ENCODE measurements around the gene SATB1.
"Not testable (repeated sequence)": the region's sequence is repeated elsewhere in the genome, so short reads cannot be mapped to it uniquely, and the experiment has no call there.

The SATB1 gene

GRCh38 chr3:18337231-18337630 lies 87.9 kb downstream of the SATB1 start:
- no peaks in the 10 kb centered on the region for H3K27me3 ChIP-seq (ENCODE audit: insufficient read depth, low read depth)
- no peak overlapping the region for H3K27ac ChIP-seq
- H3K36me3 ChIP-seq (ENCODE audit: insufficient read depth) = no peaks in the 10 kb centered on the region
- no peaks in the 10 kb centered on the region for H3K4me1 ChIP-seq (ENCODE audit: low read depth, poor library complexity, severe bottlenecking)
- H3K4me2 ChIP-seq = no peak overlapping the region
- no peaks in the 10 kb centered on the region for H4K20me1 ChIP-seq (ENCODE audit: insufficient read depth)
- no peaks in the 10 kb centered on the region for H3K79me2 ChIP-seq (ENCODE audit: insufficient read depth, low read depth)
- TF ChIP-seq, protein P1, sequence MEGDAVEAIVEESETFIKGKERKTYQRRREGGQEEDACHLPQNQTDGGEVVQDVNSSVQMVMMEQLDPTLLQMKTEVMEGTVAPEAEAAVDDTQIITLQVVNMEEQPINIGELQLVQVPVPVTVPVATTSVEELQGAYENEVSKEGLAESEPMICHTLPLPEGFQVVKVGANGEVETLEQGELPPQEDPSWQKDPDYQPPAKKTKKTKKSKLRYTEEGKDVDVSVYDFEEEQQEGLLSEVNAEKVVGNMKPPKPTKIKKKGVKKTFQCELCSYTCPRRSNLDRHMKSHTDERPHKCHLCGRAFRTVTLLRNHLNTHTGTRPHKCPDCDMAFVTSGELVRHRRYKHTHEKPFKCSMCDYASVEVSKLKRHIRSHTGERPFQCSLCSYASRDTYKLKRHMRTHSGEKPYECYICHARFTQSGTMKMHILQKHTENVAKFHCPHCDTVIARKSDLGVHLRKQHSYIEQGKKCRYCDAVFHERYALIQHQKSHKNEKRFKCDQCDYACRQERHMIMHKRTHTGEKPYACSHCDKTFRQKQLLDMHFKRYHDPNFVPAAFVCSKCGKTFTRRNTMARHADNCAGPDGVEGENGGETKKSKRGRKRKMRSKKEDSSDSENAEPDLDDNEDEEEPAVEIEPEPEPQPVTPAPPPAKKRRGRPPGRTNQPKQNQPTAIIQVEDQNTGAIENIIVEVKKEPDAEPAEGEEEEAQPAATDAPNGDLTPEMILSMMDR (conservative IDR thresholded peaks at IDR 0.05; ENCODE audit: low read depth, low read length) = no peak
- no peak overlapping the region for H2AFZ ChIP-seq (ENCODE audit: low read depth)
- H3K9ac ChIP-seq = no peak overlapping the region
- no peak overlapping the region for H3K4me3 ChIP-seq (IDR thresholded peaks at IDR 0.05; ENCODE audit: insufficient read depth, low read depth, low read length)

DNA sequence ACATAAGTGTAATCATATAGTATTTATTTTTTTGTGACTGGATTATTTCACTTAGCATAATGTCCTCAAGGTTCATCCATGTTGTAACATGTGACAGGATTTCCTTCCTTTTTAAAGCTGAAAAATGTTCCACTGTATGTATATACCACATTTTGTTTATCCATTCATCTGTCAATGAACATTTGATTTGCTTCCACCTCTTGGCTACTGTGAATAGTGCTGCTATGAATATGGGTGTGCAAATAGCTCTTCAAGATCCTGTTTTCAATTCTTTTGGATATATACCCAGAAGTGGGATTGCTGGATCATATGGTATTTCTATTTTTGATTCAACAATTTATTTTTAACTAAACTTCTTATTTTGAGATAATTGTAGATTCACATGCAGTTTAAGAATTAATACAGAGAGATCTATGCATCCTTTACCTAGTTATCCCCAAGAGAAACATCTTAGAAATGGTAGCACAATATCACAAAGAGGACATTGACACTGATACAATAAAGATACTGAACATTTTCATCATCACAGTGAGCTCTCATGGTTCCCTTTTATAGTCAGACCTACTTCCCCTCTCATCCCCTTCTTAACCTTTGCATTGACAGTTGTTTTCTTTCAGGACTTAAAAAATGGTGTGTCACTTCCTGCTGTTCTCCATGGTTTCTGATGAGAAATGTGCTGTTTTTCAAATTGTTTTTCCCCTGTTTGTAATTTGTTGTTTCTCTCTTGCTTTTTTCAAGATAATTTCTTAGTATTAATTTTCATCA lies 90.1 kb downstream of the SATB1 start:
- Histone ChIP-seq H3K36me3 (ENCODE audit: insufficient read depth) (no peaks in the 10 kb centered on the region), H3K4me1 (ENCODE audit: low read depth, poor library complexity, severe bottlenecking) (no peaks in the 10 kb centered on the region), H3K79me2 (ENCODE audit: insufficient read depth, low read depth) (no peaks in the 10 kb centered on the region), H3K27ac (no peak overlapping the region), H3K27me3 (ENCODE audit: insufficient read depth, low read depth) (no peaks in the 10 kb centered on the region), H3K4me3 (IDR thresholded peaks at IDR 0.05; ENCODE audit: insufficient read depth, low read depth, low read length) (no peak overlapping the region), H3K9ac (no peak overlapping the region), H3K4me2 (no peak overlapping the region), H4K20me1 (ENCODE audit: insufficient read depth) (no peaks in the 10 kb centered on the region), H2AFZ (ENCODE audit: low read depth) (no peak overlapping the region)
- TF ChIP-seq, protein P1 (conservative IDR thresholded peaks at IDR 0.05; ENCODE audit: low read depth, low read length) = no peak

DNA sequence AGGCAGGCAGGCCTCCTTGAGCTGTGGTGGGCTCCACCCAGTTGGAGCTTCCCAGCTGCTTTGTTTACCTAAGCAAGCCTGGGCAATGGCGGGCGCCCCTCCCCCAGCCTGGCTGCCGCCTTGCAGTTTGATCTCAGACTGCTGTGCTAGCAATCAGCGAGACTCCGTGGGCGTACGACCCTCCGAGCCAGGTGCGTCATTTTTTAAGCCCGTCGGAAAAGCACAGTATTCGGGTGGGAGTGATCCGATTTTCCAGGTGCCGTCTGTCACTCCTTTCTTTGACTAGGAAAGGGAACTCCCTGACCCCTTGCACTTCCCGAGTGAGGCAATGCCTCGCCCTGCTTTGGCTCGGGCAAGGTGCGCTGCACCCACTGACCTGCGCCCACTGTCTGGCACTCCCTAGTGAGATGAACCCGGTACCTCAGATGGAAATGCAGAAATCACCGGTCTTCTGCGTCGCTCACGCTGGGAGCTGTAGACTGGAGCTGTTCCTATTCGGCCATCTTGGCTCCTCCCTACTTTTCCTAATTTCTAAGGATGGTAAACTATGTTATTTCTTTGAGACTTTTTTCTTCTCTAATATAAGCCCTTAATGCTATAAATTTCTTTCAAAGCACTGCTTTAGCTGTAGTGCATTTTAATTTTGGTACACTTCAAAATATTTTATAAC lies 94.2 kb downstream of the SATB1 start:
- H3K9ac ChIP-seq; H3K27me3 ChIP-seq (ENCODE audit: insufficient read depth, low read depth); H3K4me2 ChIP-seq; H3K27ac ChIP-seq; H3K79me2 ChIP-seq (ENCODE audit: insufficient read depth, low read depth); H3K4me3 ChIP-seq (IDR thresholded peaks at IDR 0.05; ENCODE audit: insufficient read depth, low read depth, low read length); H3K4me1 ChIP-seq (ENCODE audit: low read depth, poor library complexity, severe bottlenecking); H2AFZ ChIP-seq (ENCODE audit: low read depth); H4K20me1 ChIP-seq (ENCODE audit: insufficient read depth); H3K36me3 ChIP-seq (ENCODE audit: insufficient read depth): not testable (repeated sequence)

DNA sequence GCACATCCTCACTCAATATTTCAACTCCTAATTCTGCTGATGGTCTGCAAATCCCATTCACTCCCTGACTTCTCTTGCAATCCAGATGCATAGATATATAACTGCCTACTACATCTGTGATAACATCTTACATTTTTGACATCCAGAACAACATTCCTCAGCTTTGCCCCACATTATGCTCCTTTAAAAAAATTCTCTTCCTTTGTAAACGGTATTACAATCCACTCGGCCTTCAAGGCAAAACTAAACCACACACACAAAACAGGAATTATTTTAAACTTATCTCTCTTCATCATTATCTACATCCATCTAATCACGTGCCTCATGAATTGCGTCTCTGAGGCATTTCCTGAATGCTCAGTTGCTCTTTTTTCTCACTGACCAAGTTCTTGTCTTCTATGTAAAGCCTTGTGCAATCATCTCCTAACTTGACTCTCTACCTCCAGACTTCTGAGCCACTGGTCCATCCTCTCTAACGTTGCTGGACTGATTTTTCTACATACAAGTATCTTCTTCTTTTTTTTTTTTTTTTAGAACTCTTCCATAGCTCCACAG lies 117.0 kb downstream of the SATB1 start:
- Histone ChIP-seq H3K36me3 (ENCODE audit: insufficient read depth) (no peaks in the 10 kb centered on the region), H3K9ac (no peak overlapping the region), H3K4me2 (no peak overlapping the region), H3K4me3 (IDR thresholded peaks at IDR 0.05; ENCODE audit: insufficient read depth, low read depth, low read length) (no peak overlapping the region), H3K27ac (no peak overlapping the region), H3K27me3 (ENCODE audit: insufficient read depth, low read depth) (no peaks in the 10 kb centered on the region), H3K79me2 (ENCODE audit: insufficient read depth, low read depth) (no peaks in the 10 kb centered on the region), H4K20me1 (ENCODE audit: insufficient read depth) (no peaks in the 10 kb centered on the region), H2AFZ (ENCODE audit: low read depth) (no peak overlapping the region), H3K4me1 (ENCODE audit: low read depth, poor library complexity, severe bottlenecking) (no peaks in the 10 kb centered on the region)
- TF ChIP-seq, protein P1 (conservative IDR thresholded peaks at IDR 0.05; ENCODE audit: low read depth, low read length) = no peak

GRCh38 chr3:18307529-18307928 lies 117.6 kb downstream of the SATB1 start:
- Histone ChIP-seq H3K9ac (no peak overlapping the region), H3K27me3 (ENCODE audit: insufficient read depth, low read depth) (no peaks in the 10 kb centered on the region), H3K27ac (no peak overlapping the region), H3K4me1 (ENCODE audit: low read depth, poor library complexity, severe bottlenecking) (no peaks in the 10 kb centered on the region), H3K79me2 (ENCODE audit: insufficient read depth, low read depth) (no peaks in the 10 kb centered on the region), H3K36me3 (ENCODE audit: insufficient read depth) (no peaks in the 10 kb centered on the region), H3K4me3 (IDR thresholded peaks at IDR 0.05; ENCODE audit: insufficient read depth, low read depth, low read length) (no peak overlapping the region), H4K20me1 (ENCODE audit: insufficient read depth) (no peaks in the 10 kb centered on the region), H2AFZ (ENCODE audit: low read depth) (no peak overlapping the region), H3K4me2 (no peak overlapping the region)
- TF ChIP-seq, protein P1 (conservative IDR thresholded peaks at IDR 0.05; ENCODE audit: low read depth, low read length) = no peak

Data from KMS-11 (cell line).